OCI-LY7 (cell line): Measurements from ENCODE around the gene F13A1.

Experiments used
- CTCF ChIP-seq: fragments of 200-600 bp; sonication (generic); conservative IDR thresholded peaks from 2 replicates; pipeline ENCODE4 v1.5.1; 2014; ENCODE audit warnings: mild to moderate bottlenecking, antibody characterized with exemption, low read length, moderate library complexity, mixed read lengths
- EZH2phosphoT487 ChIP-seq: fragments of 200-600 bp; sonication (generic); IDR thresholded peaks from 2 replicates; pipeline ENCODE4 v1.6.1; 2018; ENCODE audit warnings: low read depth, borderline replicate concordance, mild to moderate bottlenecking, mixed run types, antibody characterized with exemption, low read length, moderate library complexity, mixed read lengths

GRCh38 chr6:6332811-6333244, 12.4 kb upstream of the F13A1 start:
- no peak for TF ChIP-seq CTCF
- TF ChIP-seq EZH2phosphoT487 = no peak
